Brain pericyte (primary cell): Measurements from ENCODE around the gene ATF7IP2.

Experiments
- DNase-seq: peaks from one replicate; pipeline ENCODE4 v3.0.0-alpha.2; 2012; ENCODE audit warnings: low read depth, low spot score

ATF7IP2 gene

DNA sequence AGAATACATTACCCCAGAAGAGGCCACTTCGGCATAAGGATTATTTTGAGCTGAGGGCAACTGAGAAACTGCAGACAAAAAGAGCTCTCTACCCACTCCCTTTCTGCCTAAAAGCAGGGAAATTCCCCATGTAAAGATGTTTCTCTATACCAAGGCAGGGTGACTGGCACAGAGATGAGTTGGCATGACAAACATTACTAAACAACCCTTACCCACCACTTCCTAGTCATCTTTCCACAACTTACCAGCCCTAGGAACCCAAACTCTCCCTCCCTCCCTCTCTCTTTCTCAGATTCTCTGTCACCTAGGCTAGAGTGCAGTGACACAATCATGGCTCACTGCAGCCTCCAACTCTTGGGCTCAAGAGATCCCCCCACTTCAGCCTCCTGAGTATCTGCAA is 126.0 kb downstream of the ATF7IP2 start:
- no peak for DNase-seq

- DNase-seq: peak; percentile 25
These were observed 128.7 kb downstream of the ATF7IP2 start for GRCh38 chr16:10514369-10515055.

- DNase-seq: no peak
These were observed 132.0 kb downstream of the ATF7IP2 start for GRCh38 chr16:10517868-10518267.

GRCh38 chr16:10518479-10519041 is 132.7 kb downstream of the ATF7IP2 start:
- no peak for DNase-seq

DNA sequence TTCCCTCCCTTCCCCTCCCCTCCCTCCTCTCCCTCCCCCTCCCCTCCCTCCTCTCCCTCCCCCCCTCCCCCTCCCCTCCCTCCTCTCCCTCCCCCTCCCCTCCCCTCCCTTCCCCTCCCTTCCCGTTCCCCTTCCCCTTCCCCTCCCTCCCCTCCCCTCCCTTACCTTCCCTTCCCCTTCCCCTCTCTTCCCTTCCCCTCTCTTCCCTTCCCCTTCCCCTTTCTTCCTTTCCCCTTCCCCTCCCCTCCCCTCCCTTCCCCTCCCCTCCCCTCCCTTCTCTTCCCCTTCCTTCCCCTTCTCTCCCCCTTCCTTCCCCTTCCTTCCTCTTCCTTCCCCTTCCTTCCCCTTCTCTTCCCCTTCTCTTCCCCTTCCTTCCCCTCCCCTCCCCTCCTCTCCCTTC is 133.4 kb downstream of the ATF7IP2 start:
- no peak for DNase-seq

- DNase-seq: no peak
These were observed 134.3 kb downstream of the ATF7IP2 start for GRCh38 chr16:10519929-10520868.

- no peak for DNase-seq
These were observed 135.2 kb downstream of the ATF7IP2 start for GRCh38 chr16:10520869-10521578.

GRCh38 chr16:10521681-10522274 is 135.9 kb downstream of the ATF7IP2 start:
- DNase-seq: peak; percentile 24

GRCh38 chr16:10522966-10523365 is 137.1 kb downstream of the ATF7IP2 start:
- no peak for DNase-seq

DNA sequence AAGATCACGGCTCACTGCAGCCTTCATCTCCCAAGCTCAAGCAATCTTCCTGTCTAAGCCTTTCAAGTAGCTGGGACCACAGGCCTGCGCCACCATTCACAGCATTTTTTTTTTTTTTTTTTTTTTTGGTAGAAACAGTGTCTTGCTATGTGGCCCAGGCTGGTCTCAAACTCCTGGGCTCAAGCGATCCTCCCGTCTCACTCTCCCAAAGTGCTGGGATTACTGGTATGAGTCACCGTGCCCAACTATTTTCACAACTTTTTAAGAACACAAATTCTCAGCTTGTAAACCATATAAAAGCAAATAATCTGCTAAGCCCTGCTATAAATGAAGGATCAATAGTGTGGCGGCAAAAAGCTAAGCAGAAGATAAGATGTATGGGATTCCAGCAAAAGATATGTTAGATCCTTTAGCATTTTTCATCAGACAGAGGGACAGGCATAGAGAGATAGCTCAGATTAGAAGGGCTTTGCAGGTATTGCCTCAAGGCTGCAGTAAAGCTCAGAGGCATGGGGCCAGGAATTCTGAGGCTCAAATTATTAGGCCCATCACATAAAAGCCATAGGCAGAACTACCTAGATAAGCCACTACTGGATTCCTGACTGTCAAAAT is 139.5 kb downstream of the ATF7IP2 start:
- no peak for DNase-seq

DNA sequence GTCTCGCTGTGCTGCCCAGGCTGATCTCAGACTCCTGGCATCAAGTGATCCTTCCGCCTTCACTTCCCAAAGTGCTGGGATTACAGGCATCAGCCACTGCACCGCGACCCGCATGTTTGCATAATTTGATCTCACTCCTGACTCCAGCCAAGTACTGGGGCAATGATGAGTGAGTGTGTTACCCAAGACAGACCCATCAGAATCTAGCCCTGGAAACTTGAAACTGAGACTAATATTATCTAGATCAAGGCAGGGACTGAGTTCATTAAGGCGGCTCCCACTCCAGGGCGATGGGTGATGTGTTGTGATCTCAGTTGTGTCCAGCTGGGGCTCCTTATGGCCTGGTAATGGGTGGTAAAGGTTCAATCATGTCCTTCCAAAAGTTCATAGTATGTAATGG is 141.1 kb downstream of the ATF7IP2 start:
- no peak for DNase-seq

- DNase-seq: no peak
These were observed 142.8 kb downstream of the ATF7IP2 start for GRCh38 chr16:10528635-10529034.

DNA sequence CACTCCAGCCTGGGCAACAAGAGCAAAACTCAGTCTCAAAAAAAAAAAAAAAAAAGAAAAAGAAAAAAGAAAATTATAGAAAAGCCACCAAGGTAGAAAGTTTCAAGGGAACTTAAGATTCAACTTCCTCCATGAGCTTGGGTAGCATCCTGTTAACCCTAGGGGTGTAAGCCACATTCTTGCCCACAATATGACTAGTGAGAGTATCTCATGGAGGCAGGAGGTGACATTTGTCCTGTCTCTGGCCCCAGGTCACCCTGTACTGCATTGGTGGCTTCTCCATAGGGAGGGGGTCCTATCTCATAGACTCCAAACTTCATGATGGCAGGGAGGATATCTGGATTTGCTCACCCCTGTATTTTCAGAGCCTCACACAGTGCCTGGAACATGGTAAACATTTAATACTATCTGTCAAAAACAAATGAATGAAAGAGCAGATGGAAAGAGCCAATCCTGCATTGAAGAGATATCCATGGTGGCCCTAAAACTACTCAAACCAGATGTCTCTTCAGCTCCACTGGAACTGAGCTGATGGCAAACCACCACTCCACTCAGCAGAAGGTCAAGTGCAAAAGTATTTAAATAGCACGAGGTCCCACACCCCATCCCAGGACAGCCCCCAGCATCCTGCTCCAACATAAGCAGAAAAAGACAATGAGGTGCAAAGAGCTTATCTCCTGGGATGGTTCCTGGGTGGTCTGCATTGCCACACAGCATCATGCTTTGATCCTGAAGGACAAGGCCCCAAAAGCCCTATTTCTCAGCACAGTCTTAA is 144.2 kb downstream of the ATF7IP2 start:
- DNase-seq: no peak

GRCh38 chr16:10530685-10531084 is 144.8 kb downstream of the ATF7IP2 start:
- DNase-seq: no peak

- no peak for DNase-seq
These were observed 145.7 kb downstream of the ATF7IP2 start for GRCh38 chr16:10531582-10531981.
